HEK293 (cell line): ENCODE measurements around the gene SLC18A2.

Experiments used
- GLIS1 ChIP-seq: fragments of 450-650 bp; formaldehyde crosslinking; IDR thresholded peaks from 2 replicates; pipeline ENCODE4 v1.5.1; 2016; ENCODE audit warnings: missing biosample characterization, missing genetic modification characterization
- ZNF174 ChIP-seq: fragments of 450-650 bp; formaldehyde crosslinking; IDR thresholded peaks from 2 replicates; pipeline ENCODE4 v1.5.0; 2017; ENCODE audit warnings: missing biosample characterization, mild to moderate bottlenecking, missing genetic modification characterization
- ZNF426 ChIP-seq: fragments of 450-650 bp; formaldehyde crosslinking; IDR thresholded peaks from 2 replicates; pipeline ENCODE4 v1.5.1; 2017; ENCODE audit warnings: missing biosample characterization, missing genetic modification characterization, mild to moderate bottlenecking, inconsistent platforms, moderate library complexity
- ZNF776 ChIP-seq: fragments of 450-650 bp; formaldehyde crosslinking; IDR thresholded peaks from 2 replicates; pipeline ENCODE4 v1.5.0; 2017; ENCODE audit warnings: missing biosample characterization, missing genetic modification characterization, borderline replicate concordance
- ZNF830 ChIP-seq: fragments of 450-650 bp; IDR thresholded peaks from 2 replicates; pipeline ENCODE4 v1.5.0; 2018; ENCODE audit warnings: missing biosample characterization, missing genetic modification characterization, low read depth, mild to moderate bottlenecking, moderate library complexity
- ZNF837 ChIP-seq: fragments of 450-650 bp; formaldehyde crosslinking; IDR thresholded peaks from 2 replicates; pipeline ENCODE4 v1.5.1; 2016; ENCODE audit warnings: missing biosample characterization, missing genetic modification characterization
- TF ChIP-seq, protein P1 (sequence below): fragments of 450-650 bp; formaldehyde crosslinking; IDR thresholded peaks from 2 replicates; pipeline ENCODE4 v1.5.1; 2016; ENCODE audit warnings: missing biosample characterization, missing genetic modification characterization
- TF ChIP-seq, protein P2 (sequence below): fragments of 450-650 bp; formaldehyde crosslinking; IDR thresholded peaks from 2 replicates; pipeline ENCODE4 v1.5.1; 2016; ENCODE audit warnings: missing biosample characterization, missing genetic modification characterization
- TF ChIP-seq, protein P3 (sequence below): fragments of 450-650 bp; formaldehyde crosslinking; IDR thresholded peaks from 2 replicates; pipeline ENCODE4 v1.5.1; 2017; ENCODE audit warnings: missing biosample characterization, mild to moderate bottlenecking, missing genetic modification characterization, moderate library complexity

DNA sequence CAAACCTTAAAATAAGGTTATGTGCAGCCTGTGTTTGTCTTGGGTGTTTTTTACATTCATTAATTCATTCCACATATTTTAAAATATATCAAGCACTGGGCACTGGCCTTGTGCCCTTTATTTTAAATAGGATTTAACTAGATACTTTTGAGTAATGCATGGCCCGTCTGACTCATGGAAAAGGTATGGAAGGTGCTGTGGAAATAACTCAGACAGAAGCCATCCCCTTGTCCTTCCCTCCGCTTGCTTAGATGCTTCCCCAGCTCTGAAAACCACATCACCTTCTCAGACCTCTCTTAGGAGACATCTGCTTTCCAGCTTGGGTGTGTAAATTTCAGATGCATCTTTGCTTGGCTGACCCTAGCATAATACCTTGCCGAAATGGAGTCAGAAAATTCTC is 30.5 kb downstream of the SLC18A2 start:
- no peak for TF ChIP-seq ZNF426
- TF ChIP-seq, protein P1, sequence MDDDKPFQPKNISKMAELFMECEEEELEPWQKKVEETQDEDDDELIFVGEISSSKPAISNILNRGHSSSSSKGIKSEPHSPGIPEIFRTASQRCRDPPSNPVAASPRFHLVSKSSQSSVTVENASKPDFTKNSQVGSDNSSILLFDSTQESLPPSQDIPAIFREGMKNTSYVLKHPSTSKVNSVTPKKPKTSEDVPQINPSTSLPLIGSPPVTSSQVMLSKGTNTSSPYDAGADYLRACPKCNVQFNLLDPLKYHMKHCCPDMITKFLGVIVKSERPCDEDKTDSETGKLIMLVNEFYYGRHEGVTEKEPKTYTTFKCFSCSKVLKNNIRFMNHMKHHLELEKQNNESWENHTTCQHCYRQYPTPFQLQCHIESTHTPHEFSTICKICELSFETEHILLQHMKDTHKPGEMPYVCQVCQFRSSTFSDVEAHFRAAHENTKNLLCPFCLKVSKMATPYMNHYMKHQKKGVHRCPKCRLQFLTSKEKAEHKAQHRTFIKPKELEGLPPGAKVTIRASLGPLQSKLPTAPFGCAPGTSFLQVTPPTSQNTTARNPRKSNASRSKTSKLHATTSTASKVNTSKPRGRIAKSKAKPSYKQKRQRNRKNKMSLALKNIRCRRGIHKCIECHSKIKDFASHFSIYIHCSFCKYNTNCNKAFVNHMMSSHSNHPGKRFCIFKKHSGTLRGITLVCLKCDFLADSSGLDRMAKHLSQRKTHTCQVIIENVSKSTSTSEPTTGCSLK (tag by site-specific recombination) = no peak
- TF ChIP-seq, protein P2, sequence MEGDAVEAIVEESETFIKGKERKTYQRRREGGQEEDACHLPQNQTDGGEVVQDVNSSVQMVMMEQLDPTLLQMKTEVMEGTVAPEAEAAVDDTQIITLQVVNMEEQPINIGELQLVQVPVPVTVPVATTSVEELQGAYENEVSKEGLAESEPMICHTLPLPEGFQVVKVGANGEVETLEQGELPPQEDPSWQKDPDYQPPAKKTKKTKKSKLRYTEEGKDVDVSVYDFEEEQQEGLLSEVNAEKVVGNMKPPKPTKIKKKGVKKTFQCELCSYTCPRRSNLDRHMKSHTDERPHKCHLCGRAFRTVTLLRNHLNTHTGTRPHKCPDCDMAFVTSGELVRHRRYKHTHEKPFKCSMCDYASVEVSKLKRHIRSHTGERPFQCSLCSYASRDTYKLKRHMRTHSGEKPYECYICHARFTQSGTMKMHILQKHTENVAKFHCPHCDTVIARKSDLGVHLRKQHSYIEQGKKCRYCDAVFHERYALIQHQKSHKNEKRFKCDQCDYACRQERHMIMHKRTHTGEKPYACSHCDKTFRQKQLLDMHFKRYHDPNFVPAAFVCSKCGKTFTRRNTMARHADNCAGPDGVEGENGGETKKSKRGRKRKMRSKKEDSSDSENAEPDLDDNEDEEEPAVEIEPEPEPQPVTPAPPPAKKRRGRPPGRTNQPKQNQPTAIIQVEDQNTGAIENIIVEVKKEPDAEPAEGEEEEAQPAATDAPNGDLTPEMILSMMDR (tag by site-specific recombination) = no peak
- no peak for TF ChIP-seq ZNF830
- TF ChIP-seq ZNF837 = no peak
- TF ChIP-seq GLIS1 = no peak
- TF ChIP-seq, protein P3, sequence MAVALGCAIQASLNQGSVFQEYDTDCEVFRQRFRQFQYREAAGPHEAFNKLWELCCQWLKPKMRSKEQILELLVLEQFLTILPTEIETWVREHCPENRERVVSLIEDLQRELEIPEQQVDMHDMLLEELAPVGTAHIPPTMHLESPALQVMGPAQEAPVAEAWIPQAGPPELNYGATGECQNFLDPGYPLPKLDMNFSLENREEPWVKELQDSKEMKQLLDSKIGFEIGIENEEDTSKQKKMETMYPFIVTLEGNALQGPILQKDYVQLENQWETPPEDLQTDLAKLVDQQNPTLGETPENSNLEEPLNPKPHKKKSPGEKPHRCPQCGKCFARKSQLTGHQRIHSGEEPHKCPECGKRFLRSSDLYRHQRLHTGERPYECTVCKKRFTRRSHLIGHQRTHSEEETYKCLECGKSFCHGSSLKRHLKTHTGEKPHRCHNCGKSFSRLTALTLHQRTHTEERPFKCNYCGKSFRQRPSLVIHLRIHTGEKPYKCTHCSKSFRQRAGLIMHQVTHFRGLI (tag by site-specific recombination) = no peak
- TF ChIP-seq ZNF776 (tag by site-specific recombination) = no peak
- TF ChIP-seq ZNF174 (tag by site-specific recombination) = no peak
